Vagina (tissue), 2 donors: Measurements from ENCODE around the gene NR4A2. TPM values are rescaled to one million over a fixed set of nuclear protein-coding genes. Genes with fewer than 3 reads are reported as not detected.
A peak's percentile ranks its signal among the peaks of the same experiment; 100 is the strongest.

Source experiments
- DNase-seq, 2 donors: peaks; one replicate each; pipeline ENCODE4 v3.0.0-alpha.2; 2017; ENCODE audit errors: extremely low spot score in 2 of 2
- H3K27ac ChIP-seq: fragments of 200-600 bp; sonication (generic); one replicate; pipeline ENCODE4 v1.5.1; 2019
- H3K27me3 ChIP-seq: fragments of 200-600 bp; sonication (generic); one replicate; pipeline ENCODE4 v1.5.1; 2019
- H3K36me3 ChIP-seq, 2 donors: fragments of 200-600 bp; sonication (generic); one replicate each; pipeline ENCODE4 v1.5.1; 2017 to 2019
- H3K4me1 ChIP-seq: fragments of 200-600 bp; sonication (generic); one replicate; pipeline ENCODE4 v1.5.1; 2019
- H3K4me3 ChIP-seq, 2 donors: fragments of 200-600 bp; sonication (generic); 1 replicate in 1 of 2; 2 replicates in 1 of 2; pipeline ENCODE4 v1.5.1; 2016 to 2019
- H3K9me3 ChIP-seq: fragments of 200-600 bp; sonication (generic); one replicate; pipeline ENCODE4 v1.5.1; 2019
- POLR2A ChIP-seq, 2 donors: fragments of 450-650 bp; IDR thresholded peaks; one replicate each; pipeline ENCODE4 v1.6.1; 2017; ENCODE audit warnings: antibody characterized with exemption in 2 of 2, mild to moderate bottlenecking in 2 of 2, moderate library complexity in 2 of 2
- POLR2AphosphoS5 ChIP-seq, 2 donors: sonication (generic); formaldehyde crosslinking; IDR thresholded peaks; one replicate each; pipeline ENCODE4 v1.9.0; 2017; ENCODE audit warnings: antibody characterized with exemption in 2 of 2, mild to moderate bottlenecking in 2 of 2, low read depth in 1 of 2; ENCODE audit not compliant: insufficient read depth in 1 of 2
- intact Hi-C: fragments of 100-400 bp; cut with DNase I; formaldehyde crosslinking; loops from one replicate; pipeline ENCODE4 v1.15.1; 2023
- total RNA-seq: library from RNA; depleted of rRNA; stranded (reverse); fragments of >200 nt; gene quantifications from one replicate; pipeline ENCODE4 v1.2.3, GENCODE V29; 2016
- TF ChIP-seq, protein P1 (sequence below), 3 experiments: fragments of 450-650 bp in 2 of 3; fragments of 200-600 bp in 1 of 3; sonication (generic) in 1 of 3; IDR thresholded peaks; one replicate each; pipeline ENCODE4 v1.5.1; 2017 to 2019; ENCODE audit warnings: antibody characterized with exemption in 3 of 3, mild to moderate bottlenecking in 2 of 3, moderate library complexity in 2 of 3

NR4A2 gene
- 17.2 TPM for total RNA-seq

DNA sequence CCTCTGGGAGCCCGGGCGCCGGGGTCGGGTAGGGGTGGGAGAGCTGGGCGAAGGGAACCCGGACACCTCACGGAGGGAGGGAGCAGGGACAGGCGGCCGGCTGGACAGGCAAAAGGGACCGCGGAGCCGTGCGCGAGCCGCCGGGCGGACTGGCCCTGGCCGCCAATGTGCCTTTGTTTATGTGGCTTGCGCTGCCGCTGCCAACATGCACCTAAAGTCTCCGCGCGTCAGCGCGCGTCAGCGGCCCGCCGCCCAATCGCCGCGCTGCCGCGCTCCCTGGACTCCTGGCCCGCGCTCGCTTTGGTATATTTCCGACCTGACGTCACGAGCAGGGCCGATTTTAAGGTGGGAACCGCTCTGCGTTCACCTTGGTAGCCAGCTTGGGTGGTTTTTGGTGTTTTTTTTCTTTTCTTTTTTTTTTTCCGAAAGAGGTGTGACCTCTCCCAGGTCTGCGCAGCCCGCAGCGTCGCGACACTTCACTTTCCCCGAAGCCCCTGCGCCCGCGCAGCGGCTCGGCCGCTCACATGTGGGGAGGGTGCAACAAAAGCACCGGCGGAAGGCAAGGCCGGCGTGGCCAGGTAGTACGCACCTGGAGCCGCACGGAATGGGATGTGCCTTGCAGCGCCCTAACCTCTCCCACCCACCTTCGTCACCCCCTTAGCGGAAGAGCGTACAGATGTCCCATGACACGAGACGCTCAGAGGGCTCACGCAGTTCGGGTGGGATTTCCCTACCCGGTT is at the start of gene NR4A2:
Gene NR4A2, minus strand, starts transcription at position 188 of the 740 bp plus-strand sequence. CDS start 2,535 bp downstream, outside the sequence.
- peaks cover 12% of the 10 kb centered on the region for H3K4me1 ChIP-seq
- no peaks in the 10 kb centered on the region for H3K9me3 ChIP-seq
- intact Hi-C loops, result loop anchor here (5.0 kb wide), 1 partner anchor 370 kb away; no protein-coding TSS in a partner anchor
- TF ChIP-seq POLR2A (IDR thresholded peaks at IDR 0.05) (peak; percentile 16 to 88), POLR2AphosphoS5 (IDR thresholded peaks at IDR 0.05; ENCODE audit: insufficient read depth in 1 of 2, low read depth in 1 of 2) (peak; percentile 78 to 96)
- TF ChIP-seq, protein P1, sequence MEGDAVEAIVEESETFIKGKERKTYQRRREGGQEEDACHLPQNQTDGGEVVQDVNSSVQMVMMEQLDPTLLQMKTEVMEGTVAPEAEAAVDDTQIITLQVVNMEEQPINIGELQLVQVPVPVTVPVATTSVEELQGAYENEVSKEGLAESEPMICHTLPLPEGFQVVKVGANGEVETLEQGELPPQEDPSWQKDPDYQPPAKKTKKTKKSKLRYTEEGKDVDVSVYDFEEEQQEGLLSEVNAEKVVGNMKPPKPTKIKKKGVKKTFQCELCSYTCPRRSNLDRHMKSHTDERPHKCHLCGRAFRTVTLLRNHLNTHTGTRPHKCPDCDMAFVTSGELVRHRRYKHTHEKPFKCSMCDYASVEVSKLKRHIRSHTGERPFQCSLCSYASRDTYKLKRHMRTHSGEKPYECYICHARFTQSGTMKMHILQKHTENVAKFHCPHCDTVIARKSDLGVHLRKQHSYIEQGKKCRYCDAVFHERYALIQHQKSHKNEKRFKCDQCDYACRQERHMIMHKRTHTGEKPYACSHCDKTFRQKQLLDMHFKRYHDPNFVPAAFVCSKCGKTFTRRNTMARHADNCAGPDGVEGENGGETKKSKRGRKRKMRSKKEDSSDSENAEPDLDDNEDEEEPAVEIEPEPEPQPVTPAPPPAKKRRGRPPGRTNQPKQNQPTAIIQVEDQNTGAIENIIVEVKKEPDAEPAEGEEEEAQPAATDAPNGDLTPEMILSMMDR (IDR thresholded peaks at IDR 0.05), result no peak
- peak within 1 kb of the TSS; percentile 89 for H3K4me3 ChIP-seq
- peak within 1 kb of the TSS; percentile 100 for H3K27ac ChIP-seq
- peak in 1 of 2 donors; percentile 97 for DNase-seq
- peaks cover 0 to 3% of the 10 kb centered on the region in 2 donors for H3K36me3 ChIP-seq
- no peaks in the 10 kb centered on the region for H3K27me3 ChIP-seq

DNA sequence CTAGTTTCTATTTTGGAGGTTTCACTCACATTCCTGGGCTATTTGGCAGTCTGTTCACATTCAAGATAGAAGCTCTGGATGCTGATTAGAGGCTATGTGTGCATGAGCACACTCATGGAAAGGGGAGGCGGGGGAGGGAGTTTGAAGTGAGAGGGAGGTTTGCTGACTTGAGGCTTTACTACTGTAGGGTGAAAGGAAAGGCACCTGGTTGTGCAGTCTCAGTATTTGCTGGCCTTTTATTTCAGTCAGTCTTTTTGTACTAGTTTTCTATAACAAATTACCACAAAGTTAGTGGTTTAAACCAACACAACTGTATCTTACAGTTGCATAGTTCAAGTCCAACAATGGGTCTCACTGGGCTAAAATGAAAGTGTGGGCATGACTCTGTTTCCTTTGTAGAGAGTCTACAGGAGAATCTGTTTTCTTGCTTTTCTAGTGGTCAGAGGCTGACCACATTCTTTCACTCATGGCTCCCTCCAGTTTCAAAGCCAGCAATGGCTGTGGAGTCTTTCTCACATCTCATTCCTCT is 47.7 kb upstream of the NR4A2 start:
- Histone ChIP-seq H3K36me3 (no peaks in the 10 kb centered on the region), H3K4me1 (no peaks in the 10 kb centered on the region), H3K27me3 (no peaks in the 10 kb centered on the region), H3K27ac (no peak overlapping the region), H3K4me3 (no peak overlapping the region), H3K9me3 (no peaks in the 10 kb centered on the region)
- no peak for DNase-seq
- intact Hi-C loops, result no loop called here
- TF ChIP-seq POLR2A (IDR thresholded peaks at IDR 0.05), result no peak

DNA sequence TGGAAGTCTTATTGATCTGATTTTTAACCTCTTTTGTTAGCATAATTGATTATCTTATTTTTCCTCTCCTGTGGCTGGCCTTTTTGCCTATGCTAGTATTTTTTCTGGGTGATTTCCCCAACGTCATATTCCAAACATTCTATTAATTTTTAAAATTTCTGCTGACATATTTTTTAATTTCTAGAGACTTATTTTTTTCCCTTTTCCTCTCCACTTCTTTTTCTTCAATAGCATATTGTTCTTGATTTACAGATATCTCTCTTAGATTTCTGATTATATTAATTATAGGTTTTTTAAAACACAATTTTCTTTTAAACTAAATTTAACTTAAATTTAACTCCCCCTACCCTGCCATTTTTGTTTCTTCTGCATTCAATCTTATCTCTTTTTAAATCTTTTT is 47.2 kb upstream of the NR4A2 start:
- no peak overlapping the region for H3K27ac ChIP-seq
- intact Hi-C loops, result no loop called here
- H3K36me3 ChIP-seq, result no peaks in the 10 kb centered on the region
- no peak for DNase-seq
- H3K4me1 ChIP-seq, result no peaks in the 10 kb centered on the region
- no peaks in the 10 kb centered on the region for H3K27me3 ChIP-seq
- H3K4me3 ChIP-seq, result no peak overlapping the region
- TF ChIP-seq, protein P1 (IDR thresholded peaks at IDR 0.05), result no peak
- TF ChIP-seq POLR2AphosphoS5 (IDR thresholded peaks at IDR 0.05; ENCODE audit: insufficient read depth in 1 of 2, low read depth in 1 of 2) (no peak), POLR2A (IDR thresholded peaks at IDR 0.05) (no peak)
- no peaks in the 10 kb centered on the region for H3K9me3 ChIP-seq

DNA sequence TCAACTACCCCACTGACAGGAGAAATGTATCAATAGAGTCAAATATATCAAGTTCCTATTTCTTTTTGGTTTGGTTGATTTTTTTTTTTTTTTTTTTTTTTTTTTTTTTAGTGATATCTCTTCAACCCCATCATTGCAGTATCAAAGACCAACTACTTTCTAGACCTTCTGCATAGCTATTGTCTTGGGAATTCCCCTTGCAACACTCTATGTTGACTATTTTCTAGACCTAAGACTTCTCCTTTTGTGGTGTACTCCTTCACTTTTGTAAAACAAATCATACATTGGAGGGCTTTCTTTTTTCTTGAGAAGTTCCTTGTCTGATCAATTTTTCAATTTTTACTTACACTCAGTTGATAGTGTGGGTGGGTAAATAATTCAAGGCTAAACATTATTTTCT is 46.5 kb upstream of the NR4A2 start:
- Histone ChIP-seq H3K36me3 (no peaks in the 10 kb centered on the region), H3K27me3 (no peaks in the 10 kb centered on the region), H3K4me1 (no peaks in the 10 kb centered on the region), H3K9me3 (no peaks in the 10 kb centered on the region), H3K4me3 (no peak overlapping the region), H3K27ac (no peak overlapping the region)
- TF ChIP-seq, protein P1 (IDR thresholded peaks at IDR 0.05), result no peak
- TF ChIP-seq POLR2AphosphoS5 (IDR thresholded peaks at IDR 0.05; ENCODE audit: insufficient read depth in 1 of 2, low read depth in 1 of 2) (no peak), POLR2A (IDR thresholded peaks at IDR 0.05) (no peak)
- DNase-seq, result no peak
- intact Hi-C loops, result no loop called here

DNA sequence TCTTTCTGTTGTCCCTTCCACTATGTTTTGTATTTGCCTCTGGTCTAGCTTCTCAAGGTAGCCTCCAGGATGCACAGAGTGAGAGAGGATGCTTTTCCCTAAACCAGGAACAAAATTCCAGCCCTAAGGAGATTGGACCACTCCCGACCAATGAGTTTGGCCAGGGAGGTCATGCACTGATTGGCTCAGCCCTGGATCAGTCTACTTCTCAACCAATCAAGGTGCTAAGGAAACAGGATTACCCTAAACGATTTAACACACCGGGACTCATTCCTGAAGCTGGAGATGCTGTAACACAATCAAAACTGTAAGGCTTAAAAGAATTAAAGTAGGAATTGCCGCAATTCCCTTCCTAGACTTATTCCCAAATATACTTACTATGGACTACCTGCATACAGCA is 34.2 kb upstream of the NR4A2 start:
- H3K27ac ChIP-seq, result no peak overlapping the region
- intact Hi-C loops, result no loop called here
- no peaks in the 10 kb centered on the region for H3K4me1 ChIP-seq
- no peaks in the 10 kb centered on the region for H3K9me3 ChIP-seq
- H3K4me3 ChIP-seq, result no peak overlapping the region
- no peaks in the 10 kb centered on the region for H3K36me3 ChIP-seq
- H3K27me3 ChIP-seq, result no peaks in the 10 kb centered on the region
- TF ChIP-seq POLR2A (IDR thresholded peaks at IDR 0.05) (no peak), POLR2AphosphoS5 (IDR thresholded peaks at IDR 0.05; ENCODE audit: insufficient read depth in 1 of 2, low read depth in 1 of 2) (no peak)
- TF ChIP-seq, protein P1 (IDR thresholded peaks at IDR 0.05), result no peak
- DNase-seq, result no peak
